Fibroblast of lung (primary cell): ENCODE results near the gene CORO2B. TPM values are rescaled to one million over a fixed set of nuclear protein-coding genes. Genes with fewer than 3 reads are reported as not detected.

ENCODE experiments used
- DNase-seq, 2 donors: peaks; one replicate each; pipeline versions ENCODE4 v3.0.0 to v3.0.0-alpha.2; 2010; ENCODE audit warnings: low read depth in 2 of 2
- H2AFZ ChIP-seq: 2 replicates; pipeline ENCODE4 v1.5.1; 2012; ENCODE audit warnings: low read length, control low read depth, inconsistent platforms
- H3K27ac ChIP-seq: 2 replicates; pipeline ENCODE4 v1.5.1; 2011; ENCODE audit warnings: low read length, control low read depth; ENCODE audit not compliant: insufficient read depth
- H3K27me3 ChIP-seq: 2 replicates; pipeline ENCODE4 v1.5.1; 2011; ENCODE audit warnings: mild to moderate bottlenecking, low read length; ENCODE audit not compliant: control insufficient read depth, insufficient read depth
- H3K36me3 ChIP-seq: 2 replicates; pipeline ENCODE4 v1.5.1; 2011; ENCODE audit warnings: low read length; ENCODE audit not compliant: control insufficient read depth, insufficient read depth
- H3K4me1 ChIP-seq: 2 replicates; pipeline ENCODE4 v1.5.1; 2011; ENCODE audit warnings: low read length; ENCODE audit not compliant: control insufficient read depth, insufficient read depth; ENCODE audit errors: extremely low read depth
- H3K4me2 ChIP-seq: 2 replicates; pipeline ENCODE4 v1.5.1; 2011; ENCODE audit warnings: low read length, control low read depth; ENCODE audit not compliant: insufficient read depth; ENCODE audit errors: extremely low read depth
- H3K4me3 ChIP-seq, 4 experiments: fragments of 200-600 bp in 1 of 4; sonication (generic) in 1 of 4; replicated peaks in 1 of 4; 2 replicates each; pipeline ENCODE4 v1.5.1; 2011 to 2016; ENCODE audit warnings: low read length in 4 of 4, low read depth in 3 of 4, mild to moderate bottlenecking in 3 of 4, control low read depth in 2 of 4, inconsistent platforms in 1 of 4, mixed read lengths in 1 of 4; ENCODE audit not compliant: insufficient read depth in 1 of 4; ENCODE audit errors: control extremely low read depth in 1 of 4
- H3K79me2 ChIP-seq: 2 replicates; pipeline ENCODE4 v1.5.1; 2012; ENCODE audit warnings: mild to moderate bottlenecking, low read length, inconsistent platforms; ENCODE audit not compliant: control insufficient read depth, insufficient read depth
- H3K9ac ChIP-seq: 2 replicates; pipeline ENCODE4 v1.5.1; 2011; ENCODE audit warnings: mild to moderate bottlenecking, low read length, control low read depth; ENCODE audit not compliant: insufficient read depth
- H3K9me3 ChIP-seq: 2 replicates; pipeline ENCODE4 v1.5.1; 2012; ENCODE audit warnings: low read depth, low read length; ENCODE audit not compliant: control insufficient read depth, insufficient read depth
- H4K20me1 ChIP-seq: 2 replicates; pipeline ENCODE4 v1.5.1; 2011; ENCODE audit warnings: low read length; ENCODE audit not compliant: control insufficient read depth, insufficient read depth; ENCODE audit errors: extremely low read depth
- CTCF ChIP-seq, 2 donors: IDR thresholded peaks in 1 of 2; conservative IDR thresholded peaks in 1 of 2; 1 replicate in 1 of 2; 2 replicates in 1 of 2; pipeline ENCODE4 v1.5.1; 2011 to 2012; ENCODE audit warnings: low read length in 2 of 2, control low read depth in 1 of 2, inconsistent platforms in 1 of 2, low read depth in 1 of 2, mild to moderate bottlenecking in 1 of 2
- EZH2 ChIP-seq: IDR thresholded peaks from 2 replicates; pipeline ENCODE4 v1.5.1; 2012; ENCODE audit warnings: low read length, control low read depth, mild to moderate bottlenecking; ENCODE audit errors: missing control alignments
- polyA plus RNA-seq, 2 donors: library from polyadenylated mRNA; depleted of rRNA in 1 of 2; stranded (reverse) in 1 of 2; unstranded in 1 of 2; fragments of >200 nt; gene quantifications; 2 replicates each; pipeline ENCODE4 v1.2.1, GENCODE V29; 2011 to 2012; ENCODE audit warnings: missing spikeins in 1 of 2
- total RNA-seq: library from RNA; depleted of rRNA; stranded (reverse); fragments of >200 nt; gene quantifications from 2 replicates; pipeline ENCODE4 v1.2.1, GENCODE V29; 2014

The CORO2B gene
- total and polyA plus RNA-seq, 2 donors (not counting 1 experiment from before 2014, with no cell fraction given) = 17.5 to 25.3 TPM

DNA sequence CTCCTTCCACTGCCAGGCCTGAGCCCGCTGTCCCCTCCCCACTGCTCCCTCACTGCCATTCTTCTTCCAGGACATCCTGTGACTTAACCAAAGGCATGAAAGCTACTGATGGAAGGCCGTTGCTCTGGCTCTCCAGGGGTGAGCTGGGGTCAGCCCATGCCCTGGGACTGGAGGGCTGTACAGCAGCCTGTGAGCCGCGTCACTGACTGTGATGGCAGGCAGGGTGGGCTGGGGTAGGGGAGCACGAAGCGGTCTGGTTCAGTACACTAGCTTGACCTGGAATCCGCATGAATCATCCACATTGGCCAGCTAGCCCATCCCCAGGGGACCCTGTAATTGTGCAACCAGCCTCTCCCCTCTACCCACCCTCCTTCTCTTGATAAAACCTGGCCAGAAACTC is 30.8 kb downstream of the CORO2B start:
- H3K4me1 ChIP-seq = peaks cover 36% of the 10 kb centered on the region
- no peaks in the 10 kb centered on the region for H3K36me3 ChIP-seq
- no peak overlapping the region for H3K4me3 ChIP-seq
- H2AFZ ChIP-seq = no peak overlapping the region
- no peak overlapping the region for H3K9ac ChIP-seq
- H3K79me2 ChIP-seq = peaks cover 56% of the 10 kb centered on the region
- H4K20me1 ChIP-seq = no peaks in the 10 kb centered on the region
- H3K9me3 ChIP-seq = no peaks in the 10 kb centered on the region
- no peaks in the 10 kb centered on the region for H3K27me3 ChIP-seq
- H3K27ac ChIP-seq = no peak overlapping the region
- TF ChIP-seq EZH2 (no peak), CTCF (conservative IDR thresholded peaks at IDR 0.05 in 1 of 2, IDR thresholded peaks at IDR 0.05 in 1 of 2; ENCODE audit: low read depth in 1 of 2, low read length in 2 of 2) (no peak)
- peak in 1 of 2 donors; percentile 64 for DNase-seq
- H3K4me2 ChIP-seq = no peak overlapping the region

DNA sequence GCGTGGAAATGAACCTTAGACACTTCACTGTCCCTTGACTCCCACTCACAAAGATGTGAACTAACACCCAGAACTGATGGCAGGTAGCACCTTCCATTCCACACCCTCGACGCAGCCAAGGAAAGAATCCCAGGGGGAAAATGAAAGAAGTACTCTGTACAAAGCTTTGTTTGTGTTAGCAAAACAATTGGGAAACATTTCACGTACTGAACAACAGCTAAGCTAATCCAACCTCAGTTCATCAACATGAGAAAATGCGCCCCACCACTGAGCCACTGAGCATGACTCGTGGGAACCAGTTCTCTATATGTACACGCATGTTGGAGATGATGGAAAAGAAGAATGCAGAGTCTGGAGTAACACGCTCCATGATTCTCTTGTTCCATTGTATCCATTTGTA is 32.0 kb downstream of the CORO2B start:
- Histone ChIP-seq H3K27me3 (no peaks in the 10 kb centered on the region), H3K9ac (no peak overlapping the region), H3K4me2 (no peak overlapping the region), H3K4me1 (peaks cover 41% of the 10 kb centered on the region), H3K79me2 (peaks cover 66% of the 10 kb centered on the region), H4K20me1 (no peaks in the 10 kb centered on the region), H3K9me3 (no peaks in the 10 kb centered on the region), H3K4me3 (no peak overlapping the region), H3K36me3 (no peaks in the 10 kb centered on the region), H2AFZ (no peak overlapping the region), H3K27ac (no peak overlapping the region)
- no peak for DNase-seq
- TF ChIP-seq EZH2 (no peak), CTCF (conservative IDR thresholded peaks at IDR 0.05 in 1 of 2, IDR thresholded peaks at IDR 0.05 in 1 of 2; ENCODE audit: low read depth in 1 of 2, low read length in 2 of 2) (no peak)

- Histone ChIP-seq H3K36me3 (no peaks in the 10 kb centered on the region), H2AFZ (no peak overlapping the region), H3K9me3 (no peaks in the 10 kb centered on the region), H3K79me2 (peaks cover 57% of the 10 kb centered on the region), H3K4me2 (no peak overlapping the region), H3K9ac (no peak overlapping the region), H4K20me1 (no peaks in the 10 kb centered on the region), H3K4me1 (peaks cover 40% of the 10 kb centered on the region), H3K27ac (no peak overlapping the region), H3K27me3 (no peaks in the 10 kb centered on the region), H3K4me3 (no peak overlapping the region)
- TF ChIP-seq CTCF (conservative IDR thresholded peaks at IDR 0.05 in 1 of 2, IDR thresholded peaks at IDR 0.05 in 1 of 2; ENCODE audit: low read depth in 1 of 2, low read length in 2 of 2) (no peak), EZH2 (no peak)
- DNase-seq = no peak
Observed at GRCh38 chr15:68612503-68612902, 33.7 kb downstream of the CORO2B start.
